GM21390 (cell line): ENCODE measurements around the gene FAM53C.
"Not testable (repeated sequence)": the region's sequence is repeated elsewhere in the genome, so short reads cannot be mapped to it uniquely, and the experiment has no call there.

Experiments
- ATAC-seq: cut with Tn5 transposase; IDR thresholded peaks from one replicate; pipeline ENCODE4 v1.9.1; 2021; ENCODE audit not compliant: unreplicated experiment

Gene FAM53C

DNA sequence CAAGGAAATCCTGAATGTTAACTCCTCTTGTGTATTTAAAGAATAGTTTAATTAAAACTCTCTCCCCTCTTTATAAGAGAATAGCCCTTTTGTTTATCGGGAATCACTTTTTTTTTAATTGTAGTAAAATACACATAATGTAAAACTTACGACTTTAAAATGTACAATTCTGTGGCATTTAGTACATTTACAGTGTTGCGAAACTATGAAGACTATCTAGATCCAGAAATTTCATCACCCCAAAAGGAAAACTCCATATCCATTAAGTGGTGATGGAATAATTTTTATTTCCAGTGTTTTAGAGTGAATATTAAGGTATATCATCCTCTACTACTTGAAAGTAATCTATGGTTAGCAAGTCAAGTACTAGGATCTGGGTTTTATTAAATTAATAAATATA is 51.3 kb downstream of the FAM53C start:
- no peak for ATAC-seq

DNA sequence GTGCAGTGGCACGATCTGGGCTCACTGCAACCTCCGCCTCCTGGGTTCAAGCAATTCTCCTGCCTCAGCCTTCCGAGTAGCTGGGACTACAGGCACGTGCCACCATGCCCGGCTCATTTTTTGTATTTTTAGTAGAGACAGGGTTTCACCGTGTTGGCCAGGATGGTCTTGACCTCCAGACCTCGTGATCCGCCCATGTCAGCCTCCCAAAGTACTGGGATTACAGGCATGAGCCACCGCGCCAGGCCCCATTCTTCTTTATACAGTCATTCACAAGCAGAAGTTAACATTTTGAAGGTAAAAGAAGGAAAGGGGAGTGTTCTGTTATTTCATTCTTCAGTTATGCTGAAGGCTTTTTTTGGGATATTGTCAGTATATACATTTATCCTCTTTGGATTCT is 51.8 kb downstream of the FAM53C start:
- not testable (repeated sequence) for ATAC-seq

DNA sequence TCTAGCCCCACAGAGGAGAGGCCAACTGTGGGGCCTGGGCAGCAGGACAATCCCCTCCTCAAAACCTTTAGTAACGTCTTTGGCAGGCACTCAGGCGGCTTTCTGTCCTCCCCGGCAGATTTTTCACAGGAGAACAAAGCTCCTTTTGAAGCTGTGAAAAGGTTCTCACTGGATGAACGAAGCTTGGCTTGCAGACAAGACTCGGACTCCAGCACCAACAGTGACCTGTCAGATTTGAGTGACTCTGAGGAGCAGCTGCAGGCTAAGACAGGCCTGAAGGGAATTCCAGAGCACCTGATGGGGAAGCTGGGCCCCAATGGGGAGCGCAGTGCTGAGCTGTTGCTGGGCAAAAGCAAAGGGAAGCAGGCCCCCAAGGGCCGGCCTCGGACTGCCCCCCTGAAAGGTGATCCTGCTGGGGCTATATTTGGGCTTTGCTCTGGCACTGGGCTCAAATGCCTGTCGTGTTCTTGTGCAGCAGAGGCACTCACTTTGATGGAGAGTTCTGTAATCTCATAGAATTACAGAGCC is 53.9 kb downstream of the FAM53C start:
- ATAC-seq = no peak
